VCaP (cell line): ENCODE data around the gene CASKIN2.

Source experiments
- H3K27ac ChIP-seq: fragments of 450-650 bp; 2 replicates; pipeline ENCODE4 v1.5.1; 2017
- CTCF ChIP-seq: fragments of 450-650 bp; conservative IDR thresholded peaks from 2 replicates; pipeline ENCODE4 v1.5.1; 2017; ENCODE audit warnings: mild to moderate bottlenecking, moderate library complexity

Gene CASKIN2

GRCh38 chr17:75511610-75512575, 3.4 kb downstream of the CASKIN2 start:
- no peak for TF ChIP-seq CTCF
- H3K27ac ChIP-seq, result peak overlapping the region; percentile 30; the same call in 1 of the 2 replicates

GRCh38 chr17:75511270-75511609, 4.1 kb downstream of the CASKIN2 start:
- peak overlapping the region; percentile 30; the same call in 1 of the 2 replicates for H3K27ac ChIP-seq
- TF ChIP-seq CTCF, result no peak

- H3K27ac ChIP-seq, result no peak overlapping the region
- no peak for TF ChIP-seq CTCF
Measured at GRCh38 chr17:75509528-75510258, 5.6 kb downstream of the CASKIN2 start.

GRCh38 chr17:75508931-75509361, 6.4 kb downstream of the CASKIN2 start:
- TF ChIP-seq CTCF, result no peak
- no peak overlapping the region for H3K27ac ChIP-seq

- H3K27ac ChIP-seq, result no peak overlapping the region
- TF ChIP-seq CTCF, result no peak
Measured at GRCh38 chr17:75507733-75508719, 7.3 kb downstream of the CASKIN2 start.

GRCh38 chr17:75506888-75507287, 8.4 kb downstream of the CASKIN2 start:
- H3K27ac ChIP-seq, result no peak overlapping the region
- TF ChIP-seq CTCF, result no peak
